SU-DHL-6 (cell line): ENCODE results near the gene MAN2A2.

Experiments used
- CTCF ChIP-seq: fragments of 200-600 bp; sonication (generic); IDR thresholded peaks from one replicate; pipeline ENCODE4 v1.5.1; 2017; ENCODE audit warnings: antibody characterized with exemption, mild to moderate bottlenecking, low read length, moderate library complexity; ENCODE audit not compliant: insufficient read depth, poor library complexity, severe bottlenecking
- EZH2phosphoT487 ChIP-seq: fragments of 200-600 bp; sonication (generic), shearing (Covaris generic); conservative IDR thresholded peaks from 2 replicates; pipeline ENCODE4 v1.6.1; 2018; ENCODE audit warnings: mild to moderate bottlenecking, antibody characterized with exemption, low read length, moderate library complexity, mixed read lengths

GRCh38 chr15:90906181-90906849, 3.2 kb downstream of the MAN2A2 start:
- TF ChIP-seq CTCF (no peak), EZH2phosphoT487 (no peak)
